B cell (primary cell): Measurements from ENCODE around the gene RGS7. TPM values are rescaled to one million over a fixed set of nuclear protein-coding genes. Genes with fewer than 3 reads are reported as not detected.

ENCODE experiments used
- ATAC-seq: fragments of 200-7000 bp; cut with Tn5 transposase; one replicate; pipeline ENCODE4 v1.10.0; 2021; ENCODE audit warnings: low read depth, mild to moderate bottlenecking, moderate number of reproducible peaks, moderate library complexity
- CTCF ChIA-PET: fragments of 350-600 bp; sonication (Branson Sonifier 250); formaldehyde crosslinking; loops from one replicate; lab custom pipeline; 2021; ENCODE audit warnings: antibody characterized with exemption, inconsistent platforms; lab: Charles Lee
- POLR2A ChIA-PET: fragments of 350-600 bp; sonication (Branson Sonifier 250); formaldehyde crosslinking; loops from one replicate; lab custom pipeline; 2021; ENCODE audit warnings: antibody characterized with exemption; lab: Charles Lee
- DNase-seq: peaks from one replicate; pipeline ENCODE4 v3.0.0; 2013
- H2AFZ ChIP-seq: 2 replicates; pipeline ENCODE4 v1.6.1; 2012; ENCODE audit warnings: mild to moderate bottlenecking, low read depth, low read length; ENCODE audit not compliant: insufficient read depth, poor library complexity, severe bottlenecking
- H3K27ac ChIP-seq, 2 donors: 1 replicate in 1 of 2; 2 replicates in 1 of 2; pipeline ENCODE4 v1.5.1; 2012 to 2013; ENCODE audit warnings: low read length in 2 of 2, mild to moderate bottlenecking in 2 of 2, moderate library complexity in 1 of 2
- H3K27me3 ChIP-seq, 4 experiments: fragments of 200-600 bp in 1 of 4; sonication (generic) in 1 of 4; replicated peaks in 1 of 4; 1 replicate in 2 of 4; 2 replicates in 2 of 4; pipeline versions ENCODE4 v1.6.1 to v1.7.0; 2013 to 2016; ENCODE audit warnings: low read length in 3 of 4, mild to moderate bottlenecking in 2 of 4, mixed read lengths in 1 of 4, moderate library complexity in 1 of 4; ENCODE audit not compliant: insufficient read depth in 4 of 4, control insufficient read depth in 3 of 4; ENCODE audit errors: control extremely low read depth in 1 of 4
- H3K36me3 ChIP-seq, 2 experiments: replicated peaks in 1 of 2; 1 replicate in 1 of 2; 2 replicates in 1 of 2; pipeline versions ENCODE4 v1.6.1 to v1.7.1; 2013; ENCODE audit warnings: low read length in 1 of 2; ENCODE audit not compliant: insufficient read depth in 2 of 2, control insufficient read depth in 1 of 2; ENCODE audit errors: control extremely low read depth in 1 of 2, extremely low read depth in 1 of 2
- H3K4me1 ChIP-seq, 2 donors: fragments of 200-600 bp in 1 of 2; sonication (generic) in 1 of 2; 1 replicate in 1 of 2; 2 replicates in 1 of 2; pipeline versions ENCODE4 v1.5.1 to v1.6.1; 2013 to 2017; ENCODE audit warnings: low read length in 2 of 2; ENCODE audit not compliant: control insufficient read depth in 2 of 2, insufficient read depth in 2 of 2
- H3K4me2 ChIP-seq: replicated peaks from 2 replicates; pipeline ENCODE3; 2012; ENCODE audit warnings: mild to moderate bottlenecking, low read depth, low read length; ENCODE audit not compliant: poor library complexity, severe bottlenecking
- H3K4me3 ChIP-seq, 5 experiments: fragments of 200-600 bp in 1 of 5; sonication (generic) in 1 of 5; 1 replicate in 3 of 5; 2 replicates in 2 of 5; pipeline versions ENCODE4 v1.5.1 to v1.7.0; 2011 to 2016; ENCODE audit warnings: low read length in 4 of 5, mild to moderate bottlenecking in 4 of 5, low read depth in 2 of 5, control low read depth in 1 of 5, moderate library complexity in 1 of 5; ENCODE audit not compliant: insufficient read depth in 1 of 5; ENCODE audit errors: control extremely low read depth in 1 of 5, extremely low read depth in 1 of 5
- H3K79me2 ChIP-seq: fragments of 200-600 bp; sonication (generic); one replicate; pipeline ENCODE4 v1.6.0; 2016; ENCODE audit warnings: low read length; ENCODE audit not compliant: control insufficient read depth, insufficient read depth
- H3K9ac ChIP-seq: fragments of 200-600 bp; sonication (generic); 2 replicates; pipeline ENCODE4 v1.6.1; 2017; ENCODE audit warnings: mild to moderate bottlenecking, low read length, moderate library complexity
- H3K9me3 ChIP-seq, 3 donors: one replicate each; pipeline versions ENCODE4 v1.6.1 to v1.7.1; 2013; ENCODE audit warnings: low read length in 2 of 3; ENCODE audit not compliant: control insufficient read depth in 2 of 3, insufficient read depth in 1 of 3; ENCODE audit errors: control extremely low read depth in 1 of 3
- H4K20me1 ChIP-seq: 2 replicates; pipeline ENCODE4 v1.6.0; 2012; ENCODE audit warnings: mild to moderate bottlenecking, low read length; ENCODE audit not compliant: insufficient read depth, control insufficient read depth, poor library complexity, severe bottlenecking
- H3K27ac Mint-ChIP-seq: one replicate; pipeline ENCODE4 v1.8.0; 2021; ENCODE audit warnings: mixed read lengths
- H3K27me3 Mint-ChIP-seq: one replicate; pipeline ENCODE4 v1.8.0; 2021; ENCODE audit warnings: mixed read lengths
- H3K4me1 Mint-ChIP-seq: one replicate; pipeline ENCODE4 v1.8.0; 2021; ENCODE audit warnings: mixed read lengths
- H3K4me3 Mint-ChIP-seq: one replicate; pipeline ENCODE4 v1.8.0; 2021; ENCODE audit warnings: mixed read lengths
- H3K9me3 Mint-ChIP-seq: one replicate; pipeline ENCODE4 v1.8.0; 2022; ENCODE audit warnings: mixed read lengths; ENCODE audit not compliant: insufficient read depth
- EZH2 ChIP-seq: IDR thresholded peaks from 2 replicates; pipeline ENCODE4 v1.6.1; 2012; ENCODE audit warnings: borderline replicate concordance, low read depth, mild to moderate bottlenecking, moderate library complexity, low read length; ENCODE audit not compliant: insufficient read depth, poor library complexity, severe bottlenecking
- WGBS: methylation state at CpG from one replicate; pipeline ENCODE4 v1.1.5; 2013; ENCODE audit warnings: missing lambda C conversion rate; ENCODE audit not compliant: insufficient coverage; 5-methylcytosine and 5-hydroxymethylcytosine counted together
- intact Hi-C: fragments of 100-400 bp; cut with micrococcal nuclease; formaldehyde crosslinking; loops from one replicate; pipeline ENCODE4 v1.10.0; 2022
- polyA plus RNA-seq: library from polyadenylated mRNA; depleted of rRNA; stranded (reverse); fragments of >200 nt; gene quantifications from 2 replicates; pipeline ENCODE4 v1.2.3, GENCODE V29; 2012
- total RNA-seq, 2 donors: library from RNA; stranded (reverse); fragments of 120-200 nt in 1 of 2; gene quantifications; 1 replicate in 1 of 2; 2 replicates in 1 of 2; pipeline versions ENCODE4 v1.2.3 to v1.2.4, GENCODE V29; 2013 to 2022
- TF ChIP-seq, protein P1 (sequence below): fragments of 200-600 bp; IDR thresholded peaks from one replicate; pipeline ENCODE4 v1.8.0; 2022; ENCODE audit warnings: antibody characterized with exemption, mild to moderate bottlenecking

The RGS7 gene
- total and polyA plus RNA-seq, 2 donors (not counting 1 experiment from before 2014, with no cell fraction given) = 0.15 to 1.8 TPM

- H3K4me3 ChIP-seq = no peak overlapping the region
- intact Hi-C loops = no loop called here
- no peaks in the 10 kb centered on the region for H3K79me2 ChIP-seq
- TF ChIP-seq, protein P1, sequence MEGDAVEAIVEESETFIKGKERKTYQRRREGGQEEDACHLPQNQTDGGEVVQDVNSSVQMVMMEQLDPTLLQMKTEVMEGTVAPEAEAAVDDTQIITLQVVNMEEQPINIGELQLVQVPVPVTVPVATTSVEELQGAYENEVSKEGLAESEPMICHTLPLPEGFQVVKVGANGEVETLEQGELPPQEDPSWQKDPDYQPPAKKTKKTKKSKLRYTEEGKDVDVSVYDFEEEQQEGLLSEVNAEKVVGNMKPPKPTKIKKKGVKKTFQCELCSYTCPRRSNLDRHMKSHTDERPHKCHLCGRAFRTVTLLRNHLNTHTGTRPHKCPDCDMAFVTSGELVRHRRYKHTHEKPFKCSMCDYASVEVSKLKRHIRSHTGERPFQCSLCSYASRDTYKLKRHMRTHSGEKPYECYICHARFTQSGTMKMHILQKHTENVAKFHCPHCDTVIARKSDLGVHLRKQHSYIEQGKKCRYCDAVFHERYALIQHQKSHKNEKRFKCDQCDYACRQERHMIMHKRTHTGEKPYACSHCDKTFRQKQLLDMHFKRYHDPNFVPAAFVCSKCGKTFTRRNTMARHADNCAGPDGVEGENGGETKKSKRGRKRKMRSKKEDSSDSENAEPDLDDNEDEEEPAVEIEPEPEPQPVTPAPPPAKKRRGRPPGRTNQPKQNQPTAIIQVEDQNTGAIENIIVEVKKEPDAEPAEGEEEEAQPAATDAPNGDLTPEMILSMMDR = no peak
- TF ChIP-seq EZH2 = no peak
- POLR2A ChIA-PET = no interaction called here
- H3K27ac ChIP-seq = no peak overlapping the region
- no peaks in the 10 kb centered on the region for H4K20me1 ChIP-seq
- WGBS = 44% methylated on average over 3 of the region's 11 CpGs
- no peaks in the 10 kb centered on the region for H3K4me1 Mint-ChIP-seq
- H3K9me3 Mint-ChIP-seq = no peaks in the 10 kb centered on the region
- ATAC-seq = no peak
- no peak overlapping the region for H3K9ac ChIP-seq
- no peak overlapping the region for H3K4me2 ChIP-seq
- no peak overlapping the region for H3K27ac Mint-ChIP-seq
- H2AFZ ChIP-seq = no peak overlapping the region
- no peaks in the 10 kb centered on the region for H3K4me1 ChIP-seq
- H3K27me3 ChIP-seq = no peaks in the 10 kb centered on the region
- H3K4me3 Mint-ChIP-seq = no peak overlapping the region
- CTCF ChIA-PET = no interaction called here
- H3K9me3 ChIP-seq = peaks cover 0 to 2% (median 0%) of the 10 kb centered on the region in 3 donors
- H3K36me3 ChIP-seq = no peaks in the 10 kb centered on the region
- no peak for DNase-seq
- H3K27me3 Mint-ChIP-seq = no peaks in the 10 kb centered on the region
Measured at GRCh38 chr1:241129207-241129960, 227.6 kb downstream of the RGS7 start.

DNA sequence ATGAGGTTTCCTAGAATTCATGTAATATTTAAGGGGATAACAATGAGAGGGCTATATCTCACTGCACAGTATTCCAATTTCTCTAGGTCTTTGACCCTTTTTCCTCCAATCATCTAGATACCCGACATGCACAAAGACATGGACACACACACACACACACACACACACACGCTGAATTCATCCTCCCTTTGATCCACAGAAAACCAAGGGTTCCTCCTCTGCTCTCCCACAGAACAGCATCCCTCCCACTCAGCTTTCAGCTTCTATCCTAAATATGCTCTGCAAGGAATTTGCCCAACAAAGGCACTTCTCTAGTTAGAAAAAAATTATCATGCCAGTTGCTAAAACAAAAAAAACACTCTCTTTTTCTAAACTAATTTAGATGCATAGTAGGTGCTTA is 231.7 kb downstream of the RGS7 start:
- CTCF ChIA-PET = no interaction called here
- no peak for ATAC-seq

More for the DNA sequence above, 231.7 kb downstream of the RGS7 start:
- no peaks in the 10 kb centered on the region for H3K27me3 ChIP-seq
- H3K9ac ChIP-seq = no peak overlapping the region
- no peaks in the 10 kb centered on the region for H3K4me1 ChIP-seq
- H3K4me3 ChIP-seq = no peak overlapping the region
- no peaks in the 10 kb centered on the region for H3K9me3 Mint-ChIP-seq
- H3K27ac ChIP-seq = no peak overlapping the region
- H3K4me3 Mint-ChIP-seq = no peak overlapping the region
- POLR2A ChIA-PET = no interaction called here
- no peak overlapping the region for H3K27ac Mint-ChIP-seq
- peaks cover 0 to 2% (median 0%) of the 10 kb centered on the region in 3 donors for H3K9me3 ChIP-seq
- no peak overlapping the region for H3K4me2 ChIP-seq
- no peaks in the 10 kb centered on the region for H3K36me3 ChIP-seq
- WGBS = 90% methylated on average over 2 of the region's 2 CpGs
- TF ChIP-seq, protein P1 = no peak
- TF ChIP-seq EZH2 = no peak
- intact Hi-C loops = no loop called here
- no peak for DNase-seq
- H2AFZ ChIP-seq = no peak overlapping the region
- H3K79me2 ChIP-seq = no peaks in the 10 kb centered on the region
- H3K4me1 Mint-ChIP-seq = no peaks in the 10 kb centered on the region
- H3K27me3 Mint-ChIP-seq = no peaks in the 10 kb centered on the region
- H4K20me1 ChIP-seq = no peaks in the 10 kb centered on the region
